Measurements from ENCODE around the gene KCNK4.

KCNK4 gene

DNA sequence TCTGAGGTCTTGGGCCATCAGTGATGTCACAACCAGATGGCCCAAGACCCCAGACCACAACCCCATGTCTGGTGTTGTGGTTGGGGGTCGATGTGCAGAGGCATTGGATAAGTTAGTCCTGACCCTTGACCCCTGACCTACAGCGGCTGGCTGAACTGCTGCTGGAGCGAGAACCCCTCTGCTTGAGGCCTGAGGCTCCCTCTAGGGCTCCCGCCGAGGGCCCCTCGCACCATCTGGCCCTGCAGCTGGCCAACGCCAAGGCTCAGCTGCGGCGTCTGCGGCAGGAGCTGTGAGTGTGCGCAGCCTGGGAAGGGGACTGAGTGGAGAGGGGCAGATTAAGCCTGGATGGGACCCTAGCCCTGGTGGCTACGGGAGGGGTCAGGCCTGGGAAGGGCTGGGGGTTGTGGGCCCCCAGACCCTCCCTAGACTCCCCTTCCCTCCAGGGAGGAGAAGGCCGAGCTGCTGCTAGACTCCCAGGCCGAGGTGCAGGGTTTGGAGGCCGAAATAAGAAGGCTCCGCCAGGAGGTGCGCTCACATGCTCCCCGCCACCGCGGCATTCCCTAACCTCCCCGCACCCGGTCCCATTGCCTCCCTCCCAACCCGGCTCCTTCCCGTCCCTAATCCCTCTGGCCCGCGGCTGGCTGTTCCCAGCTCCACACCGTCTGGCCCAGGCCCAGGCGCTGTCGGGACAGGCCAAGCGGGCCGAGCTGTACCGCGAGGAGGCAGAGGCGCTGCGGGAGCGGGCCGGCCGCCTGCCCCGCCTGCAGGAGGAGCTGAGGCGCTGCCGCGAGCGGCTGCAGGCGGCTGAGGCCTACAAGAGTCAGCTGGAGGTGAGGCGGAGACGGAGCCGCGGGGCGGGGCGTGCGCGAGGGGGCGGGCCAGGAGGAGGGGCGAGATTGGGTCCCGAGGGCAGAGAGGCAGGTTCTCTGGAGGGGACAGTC, 51.0 kb downstream of the KCNK4 start:
- TF ChIP-seq, protein P1, sequence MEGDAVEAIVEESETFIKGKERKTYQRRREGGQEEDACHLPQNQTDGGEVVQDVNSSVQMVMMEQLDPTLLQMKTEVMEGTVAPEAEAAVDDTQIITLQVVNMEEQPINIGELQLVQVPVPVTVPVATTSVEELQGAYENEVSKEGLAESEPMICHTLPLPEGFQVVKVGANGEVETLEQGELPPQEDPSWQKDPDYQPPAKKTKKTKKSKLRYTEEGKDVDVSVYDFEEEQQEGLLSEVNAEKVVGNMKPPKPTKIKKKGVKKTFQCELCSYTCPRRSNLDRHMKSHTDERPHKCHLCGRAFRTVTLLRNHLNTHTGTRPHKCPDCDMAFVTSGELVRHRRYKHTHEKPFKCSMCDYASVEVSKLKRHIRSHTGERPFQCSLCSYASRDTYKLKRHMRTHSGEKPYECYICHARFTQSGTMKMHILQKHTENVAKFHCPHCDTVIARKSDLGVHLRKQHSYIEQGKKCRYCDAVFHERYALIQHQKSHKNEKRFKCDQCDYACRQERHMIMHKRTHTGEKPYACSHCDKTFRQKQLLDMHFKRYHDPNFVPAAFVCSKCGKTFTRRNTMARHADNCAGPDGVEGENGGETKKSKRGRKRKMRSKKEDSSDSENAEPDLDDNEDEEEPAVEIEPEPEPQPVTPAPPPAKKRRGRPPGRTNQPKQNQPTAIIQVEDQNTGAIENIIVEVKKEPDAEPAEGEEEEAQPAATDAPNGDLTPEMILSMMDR (IDR thresholded peaks at IDR 0.05; ENCODE audit: low read length, missing control alignments), result no peak
- peak overlapping the region; percentile 37 for H3K4me3 ChIP-seq (replicated peaks; ENCODE audit: low read depth, low read length)
- peak; percentile 87 for DNase-seq (ENCODE audit: low read depth)

GRCh38 chr11:64342869-64343745, 52.0 kb downstream of the KCNK4 start:
- peak overlapping the region; percentile 27 for H3K4me3 ChIP-seq (replicated peaks; ENCODE audit: low read depth, low read length)
- TF ChIP-seq, protein P1 (IDR thresholded peaks at IDR 0.05; ENCODE audit: low read length, missing control alignments), result no peak

DNA sequence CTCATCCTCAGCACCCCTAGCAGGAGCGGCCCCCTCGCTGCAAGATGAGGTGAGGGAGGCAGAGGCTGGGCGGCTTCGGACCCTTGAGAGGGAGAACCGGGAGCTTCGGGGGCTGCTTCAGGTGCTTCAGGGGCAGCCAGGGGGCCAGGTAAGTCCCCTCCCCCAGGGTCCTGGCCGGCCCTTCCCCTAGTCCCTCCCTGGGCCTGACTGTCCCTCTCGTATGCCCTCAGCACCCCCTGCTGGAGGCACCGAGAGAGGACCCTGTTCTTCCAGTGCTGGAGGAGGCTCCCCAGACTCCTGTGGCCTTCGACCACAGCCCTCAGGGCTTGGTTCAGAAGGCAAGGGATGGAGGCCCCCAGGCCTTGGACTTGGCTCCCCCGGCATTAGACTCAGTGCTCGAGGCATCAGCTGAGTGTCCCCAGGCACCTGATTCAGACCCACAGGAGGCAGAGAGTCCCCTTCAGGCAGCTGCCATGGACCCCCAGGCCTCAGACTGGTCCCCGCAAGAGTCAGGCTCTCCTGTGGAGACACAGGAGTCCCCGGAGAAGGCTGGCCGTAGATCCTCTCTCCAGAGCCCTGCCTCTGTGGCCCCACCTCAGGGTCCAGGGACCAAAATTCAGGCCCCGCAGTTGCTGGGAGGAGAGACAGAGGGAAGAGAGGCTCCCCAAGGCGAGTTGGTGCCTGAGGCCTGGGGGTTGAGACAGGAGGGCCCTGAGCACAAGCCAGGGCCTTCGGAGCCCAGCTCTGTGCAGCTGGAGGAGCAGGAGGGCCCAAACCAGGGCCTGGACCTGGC, 52.9 kb downstream of the KCNK4 start:
- TF ChIP-seq, protein P1 (IDR thresholded peaks at IDR 0.05; ENCODE audit: low read length, missing control alignments), result peak; percentile 23
- DNase-seq (ENCODE audit: low read depth), result no peak
- H3K4me3 ChIP-seq (replicated peaks; ENCODE audit: low read depth, low read length), result no peak overlapping the region

More at GRCh38 chr11:64342869-64343745, 52.0 kb downstream of the KCNK4 start:
- no peak for DNase-seq (ENCODE audit: low read depth)

- TF ChIP-seq, protein P1 (IDR thresholded peaks at IDR 0.05; ENCODE audit: low read length, missing control alignments), result no peak
- H3K4me3 ChIP-seq (replicated peaks; ENCODE audit: low read depth, low read length), result no peak overlapping the region
- no peak for DNase-seq (ENCODE audit: low read depth)
These were observed 53.7 kb downstream of the KCNK4 start for GRCh38 chr11:64344787-64345186.

- TF ChIP-seq, protein P1 (IDR thresholded peaks at IDR 0.05; ENCODE audit: low read length, missing control alignments), result no peak
- no peak for DNase-seq (ENCODE audit: low read depth)
- H3K4me3 ChIP-seq (replicated peaks; ENCODE audit: low read depth, low read length), result no peak overlapping the region
These were observed 56.2 kb downstream of the KCNK4 start for GRCh38 chr11:64347193-64347867.

Measured in fibroblast of pulmonary artery (primary cell).